ENCODE results near the gene VIPR2.
"Not testable (repeated sequence)": the region's sequence is repeated elsewhere in the genome, so short reads cannot be mapped to it uniquely, and the experiment has no call there.

The VIPR2 gene

GRCh38 chr7:159136846-159137245 is 7.8 kb downstream of the VIPR2 start:
- no peak for DNase-seq

- no peak for DNase-seq
These were observed 8.2 kb downstream of the VIPR2 start for GRCh38 chr7:159136442-159136841.

GRCh38 chr7:159136013-159136412 is 8.7 kb downstream of the VIPR2 start:
- no peak for DNase-seq

GRCh38 chr7:159132670-159133443 is 11.8 kb downstream of the VIPR2 start:
- not testable (repeated sequence) for DNase-seq

GRCh38 chr7:159130820-159131219 is 13.8 kb downstream of the VIPR2 start:
- no peak for DNase-seq

GRCh38 chr7:159130199-159130775 is 14.4 kb downstream of the VIPR2 start:
- no peak for DNase-seq

- no peak for DNase-seq
These were observed 15.9 kb downstream of the VIPR2 start for GRCh38 chr7:159128767-159129166.

- DNase-seq, result no peak
These were observed 16.7 kb downstream of the VIPR2 start for GRCh38 chr7:159127691-159128642.

- no peak for DNase-seq
These were observed 18.1 kb downstream of the VIPR2 start for GRCh38 chr7:159126311-159127260.

GRCh38 chr7:159125955-159126270 is 18.8 kb downstream of the VIPR2 start:
- no peak for DNase-seq

- no peak for DNase-seq
These were observed 19.3 kb downstream of the VIPR2 start for GRCh38 chr7:159125104-159125954.

- not testable (repeated sequence) for DNase-seq
These were observed 20.9 kb downstream of the VIPR2 start for GRCh38 chr7:159123793-159124192.

- not testable (repeated sequence) for DNase-seq
These were observed 21.4 kb downstream of the VIPR2 start for GRCh38 chr7:159123294-159123693.

GRCh38 chr7:159122276-159122675 is 22.4 kb downstream of the VIPR2 start:
- no peak for DNase-seq

- DNase-seq, result no peak
These were observed 23.2 kb downstream of the VIPR2 start for GRCh38 chr7:159121476-159121875.

GRCh38 chr7:159121068-159121467 is 23.6 kb downstream of the VIPR2 start:
- DNase-seq, result no peak

GRCh38 chr7:159120540-159120919 is 24.1 kb downstream of the VIPR2 start:
- no peak for DNase-seq

GRCh38 chr7:159119851-159120539 is 24.7 kb downstream of the VIPR2 start:
- DNase-seq, result no peak

- no peak for DNase-seq
These were observed 25.5 kb downstream of the VIPR2 start for GRCh38 chr7:159119026-159119741.

- no peak for DNase-seq
These were observed 26.0 kb downstream of the VIPR2 start for GRCh38 chr7:159118623-159119022.

Measured in stimulated activated CD4-positive, alpha-beta T cell treated with anti-CD3 and anti-CD28 coated beads, Interleukin-4, amount 100 ng/mL, for 1 hour (primary cell).